ENCODE measurements around the gene CEMIP. TPM values are rescaled to one million over a fixed set of nuclear protein-coding genes. Genes with fewer than 3 reads are reported as not detected.

The CEMIP gene
- polyA plus RNA-seq, 3 donors, result not detected

DNA sequence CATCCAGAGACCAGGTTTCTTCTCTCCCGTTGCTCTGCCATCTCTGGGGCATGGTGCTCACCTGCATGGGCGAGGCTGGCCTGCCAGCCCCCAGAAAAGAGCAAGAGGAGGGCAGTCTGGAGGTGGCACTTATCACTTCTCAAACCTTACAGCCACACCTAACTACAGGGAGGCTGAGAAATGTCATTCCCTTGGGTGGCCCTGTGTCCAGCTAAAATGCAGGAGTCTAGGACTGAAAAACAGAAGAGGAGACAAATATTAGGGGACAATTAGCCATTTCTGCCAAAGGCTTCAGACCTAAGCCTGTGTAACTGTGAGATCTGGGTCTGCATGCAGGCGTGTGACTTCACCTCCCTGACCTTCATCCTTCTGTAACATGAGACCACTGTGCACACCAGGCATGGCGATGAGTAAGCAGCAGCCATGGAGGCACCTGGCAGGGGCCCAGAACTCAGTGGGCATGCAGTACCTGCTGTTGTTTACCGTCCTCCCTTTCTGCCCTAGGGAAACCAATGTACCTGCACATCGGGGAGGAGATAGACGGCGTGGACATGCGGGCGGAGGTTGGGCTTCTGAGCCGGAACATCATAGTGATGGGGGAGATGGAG, 127.1 kb downstream of the CEMIP start:
- Histone ChIP-seq H3K4me3 (replicated peaks in 1 of 3; ENCODE audit: low read depth in 2 of 3, low read length in 3 of 3) (no peak overlapping the region), H3K27me3 (ENCODE audit: control insufficient read depth in 2 of 2, insufficient read depth in 2 of 2, low read length in 2 of 2) (no peaks in the 10 kb centered on the region), H3K36me3 (replicated peaks in 1 of 2; ENCODE audit: control insufficient read depth in 1 of 2, insufficient read depth in 2 of 2, low read length in 2 of 2) (no peaks in the 10 kb centered on the region), H4K20me1 (ENCODE audit: insufficient read depth, low read length) (no peaks in the 10 kb centered on the region), H3K4me2 (replicated peaks; ENCODE audit: extremely low read depth, low read length, poor library complexity, severe bottlenecking) (no peak overlapping the region), H3K79me2 (ENCODE audit: insufficient read depth, low read length) (no peaks in the 10 kb centered on the region), H3K27ac (ENCODE audit: low read depth in 1 of 2, low read length in 2 of 2) (no peak overlapping the region), H3K9me3 (replicated peaks in 1 of 2; ENCODE audit: control insufficient read depth in 1 of 2, insufficient read depth in 1 of 2, low read length in 2 of 2) (no peaks in the 10 kb centered on the region), H3K4me1 (ENCODE audit: control insufficient read depth in 1 of 2, insufficient read depth in 2 of 2, low read length in 2 of 2) (no peaks in the 10 kb centered on the region), H3K9ac (ENCODE audit: insufficient read depth, low read length, poor library complexity, severe bottlenecking) (no peak overlapping the region), H2AFZ (ENCODE audit: insufficient read depth, low read depth, low read length, poor library complexity, severe bottlenecking) (no peak overlapping the region)
- 95% methylated on average over 4 of the region's 11 CpGs for WGBS (ENCODE audit: insufficient coverage)
- peaks cover 0 to 4% of the 10 kb centered on the region in 2 donors for H3K36me3 Mint-ChIP-seq
- peaks cover 0 to 12% (median 2%) of the 10 kb centered on the region in 7 donors for H3K9me3 Mint-ChIP-seq
- no peak overlapping the region for H3K27ac Mint-ChIP-seq
- no peak for DNase-seq
- intact Hi-C loops (cut with micrococcal nuclease), result no loop called here
- peaks cover 0 to 3% (median 2%) of the 10 kb centered on the region in 3 donors for H3K27me3 Mint-ChIP-seq (ENCODE audit: low read depth in 3 of 3)
- no peak overlapping the region for H3K4me3 Mint-ChIP-seq
- TF ChIP-seq, protein P1, sequence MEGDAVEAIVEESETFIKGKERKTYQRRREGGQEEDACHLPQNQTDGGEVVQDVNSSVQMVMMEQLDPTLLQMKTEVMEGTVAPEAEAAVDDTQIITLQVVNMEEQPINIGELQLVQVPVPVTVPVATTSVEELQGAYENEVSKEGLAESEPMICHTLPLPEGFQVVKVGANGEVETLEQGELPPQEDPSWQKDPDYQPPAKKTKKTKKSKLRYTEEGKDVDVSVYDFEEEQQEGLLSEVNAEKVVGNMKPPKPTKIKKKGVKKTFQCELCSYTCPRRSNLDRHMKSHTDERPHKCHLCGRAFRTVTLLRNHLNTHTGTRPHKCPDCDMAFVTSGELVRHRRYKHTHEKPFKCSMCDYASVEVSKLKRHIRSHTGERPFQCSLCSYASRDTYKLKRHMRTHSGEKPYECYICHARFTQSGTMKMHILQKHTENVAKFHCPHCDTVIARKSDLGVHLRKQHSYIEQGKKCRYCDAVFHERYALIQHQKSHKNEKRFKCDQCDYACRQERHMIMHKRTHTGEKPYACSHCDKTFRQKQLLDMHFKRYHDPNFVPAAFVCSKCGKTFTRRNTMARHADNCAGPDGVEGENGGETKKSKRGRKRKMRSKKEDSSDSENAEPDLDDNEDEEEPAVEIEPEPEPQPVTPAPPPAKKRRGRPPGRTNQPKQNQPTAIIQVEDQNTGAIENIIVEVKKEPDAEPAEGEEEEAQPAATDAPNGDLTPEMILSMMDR (IDR thresholded peaks at IDR 0.05), result no peak
- H3K4me1 Mint-ChIP-seq, result no peaks in the 10 kb centered on the region

DNA sequence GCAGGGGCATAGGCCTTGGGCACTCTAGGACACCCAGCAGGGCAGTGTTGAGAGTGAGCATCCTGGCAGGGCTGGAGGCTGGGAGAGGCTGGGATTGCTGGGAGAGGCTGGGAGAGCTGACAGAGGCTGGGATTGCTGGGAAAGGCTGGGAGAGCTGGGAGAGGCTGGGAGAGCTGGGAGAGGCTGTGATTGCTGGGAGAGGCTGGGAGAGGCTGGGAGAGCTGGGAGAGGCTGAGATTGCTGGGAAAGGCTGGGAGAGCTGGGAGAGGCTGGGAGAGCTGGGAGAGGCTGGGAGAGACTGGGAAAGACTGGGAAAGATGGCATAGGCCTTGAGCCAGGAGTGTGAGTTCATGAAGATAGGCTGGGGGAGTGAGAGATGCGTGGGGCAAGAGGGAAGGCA, 132.7 kb downstream of the CEMIP start:
- peaks cover 0 to 4% of the 10 kb centered on the region in 2 donors for H3K36me3 Mint-ChIP-seq
- TF ChIP-seq, protein P1 (IDR thresholded peaks at IDR 0.05), result no peak
- H3K9ac ChIP-seq (ENCODE audit: insufficient read depth, low read length, poor library complexity, severe bottlenecking), result no peak overlapping the region
- H3K4me1 Mint-ChIP-seq, result no peaks in the 10 kb centered on the region
- no peak overlapping the region for H3K4me2 ChIP-seq (replicated peaks; ENCODE audit: extremely low read depth, low read length, poor library complexity, severe bottlenecking)
- no peak for DNase-seq
- no peaks in the 10 kb centered on the region for H4K20me1 ChIP-seq (ENCODE audit: insufficient read depth, low read length)
- peaks cover 0 to 12% (median 2%) of the 10 kb centered on the region in 7 donors for H3K9me3 Mint-ChIP-seq
- WGBS (ENCODE audit: insufficient coverage), result 100% methylated on average over 1 of the region's 1 CpG
- no peaks in the 10 kb centered on the region for H3K27me3 ChIP-seq (ENCODE audit: control insufficient read depth in 2 of 2, insufficient read depth in 2 of 2, low read length in 2 of 2)
- no peaks in the 10 kb centered on the region for H3K79me2 ChIP-seq (ENCODE audit: insufficient read depth, low read length)
- no peak overlapping the region for H3K27ac Mint-ChIP-seq
- no peaks in the 10 kb centered on the region for H3K4me1 ChIP-seq (ENCODE audit: control insufficient read depth in 1 of 2, insufficient read depth in 2 of 2, low read length in 2 of 2)
- no peak overlapping the region for H3K27ac ChIP-seq (ENCODE audit: low read depth in 1 of 2, low read length in 2 of 2)
- no peak overlapping the region for H2AFZ ChIP-seq (ENCODE audit: insufficient read depth, low read depth, low read length, poor library complexity, severe bottlenecking)
- H3K4me3 ChIP-seq (replicated peaks in 1 of 3; ENCODE audit: low read depth in 2 of 3, low read length in 3 of 3), result no peak overlapping the region
- intact Hi-C loops (cut with micrococcal nuclease), result no loop called here
- peaks cover 0 to 4% (median under 1%) of the 10 kb centered on the region in 3 donors for H3K27me3 Mint-ChIP-seq (ENCODE audit: low read depth in 3 of 3)
- H3K9me3 ChIP-seq (replicated peaks in 1 of 2; ENCODE audit: control insufficient read depth in 1 of 2, insufficient read depth in 1 of 2, low read length in 2 of 2), result no peaks in the 10 kb centered on the region
- no peaks in the 10 kb centered on the region for H3K36me3 ChIP-seq (replicated peaks in 1 of 2; ENCODE audit: control insufficient read depth in 1 of 2, insufficient read depth in 2 of 2, low read length in 2 of 2)
- no peak overlapping the region for H3K4me3 Mint-ChIP-seq
